Prostate gland (tissue), 2 donors: ENCODE measurements around the gene SLC6A3.

ENCODE experiments used
- CTCF ChIP-seq, 4 experiments: fragments of 200-600 bp in 2 of 4; fragments of 450-650 bp in 2 of 4; sonication (generic) in 2 of 4; IDR thresholded peaks; 1 replicate in 3 of 4; 2 replicates in 1 of 4; pipeline ENCODE4 v1.5.1; 2016 to 2019; ENCODE audit warnings: antibody characterized with exemption in 4 of 4, mild to moderate bottlenecking in 2 of 4, moderate library complexity in 2 of 4
- POLR2A ChIP-seq: fragments of 450-650 bp; IDR thresholded peaks from one replicate; pipeline ENCODE4 v1.6.1; 2016; ENCODE audit warnings: antibody characterized with exemption, mild to moderate bottlenecking
- POLR2AphosphoS5 ChIP-seq: sonication (generic); formaldehyde crosslinking; IDR thresholded peaks from one replicate; pipeline ENCODE4 v1.6.1; 2017; ENCODE audit warnings: antibody characterized with exemption

- TF ChIP-seq CTCF (IDR thresholded peaks at IDR 0.05) (no peak), POLR2A (no peak), POLR2AphosphoS5 (no peak)
Observed at GRCh38 chr5:1436681-1437080, 8.6 kb downstream of the SLC6A3 start.
